H1 (cell line): Measurements from ENCODE around the gene MARCKS. TPM values are rescaled to one million over a fixed set of nuclear protein-coding genes. Genes with fewer than 3 reads are reported as not detected.

Experiments used
- CHD7 ChIP-seq: fragments of 300-600 bp; sonication (generic); IDR thresholded peaks from 2 replicates; pipeline ENCODE4 v1.7.1; 2012; ENCODE audit warnings: low read length, moderate library complexity, mild to moderate bottlenecking, inconsistent platforms; ENCODE audit not compliant: insufficient replicate concordance
- CTBP2 ChIP-seq: IDR thresholded peaks from 2 replicates; pipeline ENCODE4 v1.7.0; 2011; ENCODE audit warnings: borderline replicate concordance, mild to moderate bottlenecking, moderate library complexity, mixed read lengths, low read length; ENCODE audit not compliant: insufficient read depth, insufficient read length
- EZH2 ChIP-seq: fragments of 200-600 bp; sonication (generic); IDR thresholded peaks from 2 replicates; pipeline ENCODE4 v1.7.1; 2012; ENCODE audit warnings: low read depth, mild to moderate bottlenecking, moderate library complexity, low read length, inconsistent platforms; ENCODE audit not compliant: severe bottlenecking
- SIN3A ChIP-seq, 2 experiments: IDR thresholded peaks in 1 of 2; conservative IDR thresholded peaks in 1 of 2; 2 replicates each; pipeline ENCODE4 v1.6.1; 2011 to 2012; ENCODE audit warnings: low read length in 2 of 2, improper control_type of control experiment in 1 of 2, low read depth in 1 of 2, mild to moderate bottlenecking in 1 of 2
- SIRT6 ChIP-seq: IDR thresholded peaks from one replicate; pipeline ENCODE4 v1.7.1; 2012; ENCODE audit warnings: low read length, inconsistent platforms
- SP1 ChIP-seq: IDR thresholded peaks from 2 replicates; pipeline ENCODE4 v1.6.1; 2011; ENCODE audit warnings: low read depth, low read length
- YY1 ChIP-seq: IDR thresholded peaks from 2 replicates; pipeline ENCODE4 v1.6.1; 2011; ENCODE audit warnings: low read depth, mild to moderate bottlenecking, low read length
- polyA plus RNA-seq, 7 experiments: library from polyadenylated mRNA; depleted of rRNA in 3 of 7; stranded (reverse) in 5 of 7; unstranded in 2 of 7; fragments of >200 nt in 5 of 7; fragments of 200-250 nt in 2 of 7; gene quantifications; 1 replicate in 5 of 7; 2 replicates in 1 of 7; 4 replicates in 1 of 7; pipeline versions ENCODE4 v1.2.1 to v1.2.3, GENCODE V29; 2011 to 2013; ENCODE audit warnings: missing spikeins in 2 of 7, mixed read lengths in 2 of 7
- total RNA-seq: library from RNA; stranded (reverse); fragmentation: NEBNext Ultra II Directional; extraction: Animal tissue kit (Norgen Biotek cat#: 25700); gene quantifications from 2 replicates; pipeline ENCODE4 v1.2.1, GENCODE V29; 2021

MARCKS gene
- total and polyA plus RNA-seq, 2 of the 8 experiments (the other 6 are each of a cell fraction or from before 2014, with no cell fraction given) = 26.6 to 111 TPM

- TF ChIP-seq CHD7 (no peak), CTBP2 (no peak), YY1 (no peak), EZH2 (no peak), SIN3A (conservative IDR thresholded peaks at IDR 0.05 in 1 of 2, IDR thresholded peaks at IDR 0.05 in 1 of 2; ENCODE audit: low read depth in 1 of 2, low read length in 2 of 2) (no peak), SIRT6 (no peak), SP1 (no peak)
These were observed 44.3 kb downstream of the MARCKS start (continued) for GRCh38 chr6:113901482-113901881.
